H1 (cell line): ENCODE measurements around the gene TSG101. TPM values are rescaled to one million over a fixed set of nuclear protein-coding genes. Genes with fewer than 3 reads are reported as not detected.

Source experiments
- CTCF ChIA-PET: fragments of 300-600 bp; sonication (Branson Sonifier 250); formaldehyde crosslinking; loops from one replicate; lab custom pipeline; 2021; ENCODE audit not compliant: partially characterized antibody; lab: Charles Lee
- POLR2A ChIA-PET: fragments of 300-600 bp; sonication (Branson Sonifier 250); formaldehyde crosslinking; loops from one replicate; lab custom pipeline; 2021; ENCODE audit warnings: inconsistent platforms; ENCODE audit not compliant: partially characterized antibody; lab: Charles Lee
- DNase-seq, 2 experiments: peaks; one replicate each; pipeline versions ENCODE4 v3.0.0 to v3.0.0-alpha.2; 2010 to 2022; ENCODE audit warnings: low spot score in 2 of 2, low read depth in 1 of 2, mixed read lengths in 1 of 2
- FAIRE-seq: peaks from 2 replicates; lab custom pipeline; 2011; peaks lifted over from hg19 to GRCh38; lab: Jason Lieb, UNC
- H2AFZ ChIP-seq: 2 replicates; pipeline ENCODE4 v1.8.1; 2012; ENCODE audit warnings: low read length, inconsistent platforms
- H2AK5ac ChIP-seq: 2 replicates; pipeline ENCODE4 v1.6.1; 2013; ENCODE audit warnings: low read depth, low read length
- H2BK120ac ChIP-seq: replicated peaks from 2 replicates; pipeline ENCODE3; 2013; ENCODE audit warnings: low read depth, low read length, inconsistent platforms
- H2BK12ac ChIP-seq: 2 replicates; pipeline ENCODE4 v1.6.1; 2013; ENCODE audit warnings: low read depth, low read length
- H2BK15ac ChIP-seq: 2 replicates; pipeline ENCODE4 v1.6.1; 2013; ENCODE audit warnings: low read length
- H2BK20ac ChIP-seq: 2 replicates; pipeline ENCODE4 v1.6.1; 2013; ENCODE audit warnings: low read length
- H2BK5ac ChIP-seq: 2 replicates; pipeline ENCODE4 v1.6.1; 2013; ENCODE audit warnings: low read depth, low read length
- H3K14ac ChIP-seq: 2 replicates; pipeline ENCODE4 v1.6.1; 2013; ENCODE audit warnings: inconsistent platforms; ENCODE audit not compliant: insufficient read length
- H3K18ac ChIP-seq: 2 replicates; pipeline ENCODE4 v1.6.1; 2013; ENCODE audit warnings: low read length; ENCODE audit errors: extremely low read depth
- H3K23ac ChIP-seq: 2 replicates; pipeline ENCODE4 v1.6.1; 2013; ENCODE audit warnings: inconsistent platforms; ENCODE audit not compliant: insufficient read length
- H3K23me2 ChIP-seq: 2 replicates; pipeline ENCODE4 v1.6.1; 2013; ENCODE audit warnings: low read depth, low read length
- H3K27ac ChIP-seq: 2 replicates; pipeline ENCODE4 v1.6.1; 2011; ENCODE audit warnings: low read depth, low read length, inconsistent platforms
- H3K27me3 ChIP-seq, 4 experiments: replicated peaks in 1 of 4; 1 replicate in 1 of 4; 2 replicates in 3 of 4; pipeline versions ENCODE4 v1.6.1 to v1.8.1; 2011 to 2013; ENCODE audit warnings: low read length in 3 of 4, mild to moderate bottlenecking in 3 of 4, inconsistent platforms in 2 of 4, mixed read lengths in 2 of 4, moderate library complexity in 1 of 4; ENCODE audit not compliant: control insufficient read depth in 3 of 4, insufficient read depth in 3 of 4; ENCODE audit errors: extremely low read depth in 1 of 4
- H3K36me3 ChIP-seq, 4 experiments: 2 replicates each; pipeline versions ENCODE4 v1.6.1 to v1.8.1; 2011 to 2013; ENCODE audit warnings: mild to moderate bottlenecking in 4 of 4, low read length in 3 of 4, moderate library complexity in 2 of 4, control low read depth in 1 of 4, inconsistent platforms in 1 of 4; ENCODE audit not compliant: insufficient read depth in 4 of 4, control insufficient read depth in 2 of 4
- H3K4ac ChIP-seq: replicated peaks from 2 replicates; pipeline ENCODE3; 2013; ENCODE audit warnings: low read length, low read depth, mixed read lengths, inconsistent platforms; ENCODE audit not compliant: insufficient read length
- H3K4me1 ChIP-seq, 4 experiments: replicated peaks in 1 of 4; 1 replicate in 1 of 4; 2 replicates in 3 of 4; pipeline versions ENCODE4 v1.6.1 to v1.8.1; 2011 to 2013; ENCODE audit warnings: low read length in 3 of 4, inconsistent platforms in 2 of 4, mixed read lengths in 1 of 4; ENCODE audit not compliant: insufficient read depth in 4 of 4, control insufficient read depth in 3 of 4
- H3K4me2 ChIP-seq, 2 experiments: 2 replicates each; pipeline versions ENCODE4 v1.6.1 to v1.8.1; 2011 to 2013; ENCODE audit warnings: low read depth in 2 of 2, low read length in 2 of 2, control low read depth in 1 of 2, inconsistent platforms in 1 of 2, mild to moderate bottlenecking in 1 of 2; ENCODE audit not compliant: insufficient read depth in 1 of 2
- H3K4me3 ChIP-seq, 4 experiments: fragments of 200-600, 300-600 bp in 1 of 4; sonication (generic), shearing (Covaris generic), sonication (Bioruptor Twin) in 1 of 4; 2 replicates each; pipeline versions ENCODE4 v1.5.1 to v1.8.1; 2011 to 2016; ENCODE audit warnings: low read length in 4 of 4, low read depth in 3 of 4, control low read depth in 2 of 4, inconsistent platforms in 2 of 4, mild to moderate bottlenecking in 2 of 4, mixed read lengths in 1 of 4, moderate library complexity in 1 of 4; ENCODE audit not compliant: insufficient read depth in 2 of 4; ENCODE audit errors: extremely low read depth in 1 of 4
- H3K56ac ChIP-seq: replicated peaks from 2 replicates; pipeline ENCODE3; 2013; ENCODE audit warnings: low read depth, mild to moderate bottlenecking, mixed read lengths, low read length, inconsistent platforms; ENCODE audit not compliant: insufficient read length
- H3K79me1 ChIP-seq: 2 replicates; pipeline ENCODE4 v1.6.1; 2013; ENCODE audit warnings: low read depth, low read length, control low read depth
- H3K79me2 ChIP-seq, 2 experiments: 2 replicates each; pipeline versions ENCODE4 v1.6.1 to v1.8.1; 2012 to 2013; ENCODE audit warnings: low read length in 2 of 2, mild to moderate bottlenecking in 2 of 2, inconsistent platforms in 1 of 2; ENCODE audit not compliant: insufficient read depth in 2 of 2, control insufficient read depth in 1 of 2
- H3K9ac ChIP-seq, 4 experiments: replicated peaks in 1 of 4; 1 replicate in 1 of 4; 2 replicates in 3 of 4; pipeline versions ENCODE4 v1.6.1 to v1.8.1; 2011 to 2013; ENCODE audit warnings: low read depth in 3 of 4, low read length in 3 of 4, control low read depth in 2 of 4, mild to moderate bottlenecking in 2 of 4, moderate library complexity in 2 of 4, inconsistent platforms in 1 of 4; ENCODE audit errors: extremely low read depth in 1 of 4
- H3K9me3 ChIP-seq, 2 experiments: 2 replicates each; pipeline versions ENCODE4 v1.6.1 to v1.8.1; 2012 to 2013; ENCODE audit warnings: mild to moderate bottlenecking in 2 of 2, moderate library complexity in 2 of 2, control low read depth in 1 of 2, inconsistent platforms in 1 of 2, low read depth in 1 of 2, low read length in 1 of 2, mixed read lengths in 1 of 2; ENCODE audit not compliant: insufficient read depth in 2 of 2
- H4K20me1 ChIP-seq, 2 experiments: replicated peaks in 1 of 2; 2 replicates each; pipeline versions ENCODE3 to v1.8.1; 2011 to 2013; ENCODE audit warnings: inconsistent platforms in 2 of 2, low read length in 2 of 2, mild to moderate bottlenecking in 1 of 2; ENCODE audit not compliant: insufficient read depth in 2 of 2, control insufficient read depth in 1 of 2
- H4K5ac ChIP-seq: 2 replicates; pipeline ENCODE4 v1.6.1; 2013; ENCODE audit warnings: low read length, low read depth, mixed read lengths, inconsistent platforms; ENCODE audit not compliant: insufficient read length
- H4K8ac ChIP-seq: 2 replicates; pipeline ENCODE4 v1.8.0; 2013; ENCODE audit warnings: mild to moderate bottlenecking, moderate library complexity, low read length, inconsistent platforms; ENCODE audit not compliant: insufficient read depth; ENCODE audit errors: extremely low read depth
- H4K91ac ChIP-seq: replicated peaks from 2 replicates; pipeline ENCODE3; 2013; ENCODE audit warnings: low read length, mixed read lengths, inconsistent platforms; ENCODE audit not compliant: insufficient read length
- FOSL1 ChIP-seq: IDR thresholded peaks from 2 replicates; pipeline ENCODE4 v1.6.1; 2011; ENCODE audit warnings: mild to moderate bottlenecking, low read depth, low read length, moderate library complexity; ENCODE audit not compliant: insufficient read depth
- JUN ChIP-seq: IDR thresholded peaks from 2 replicates; pipeline ENCODE4 v1.6.1; 2011; ENCODE audit warnings: low read depth, mild to moderate bottlenecking, improper control_type of control experiment, low read length
- JUND ChIP-seq: IDR thresholded peaks from 2 replicates; pipeline ENCODE4 v1.6.1; 2011; ENCODE audit warnings: mild to moderate bottlenecking, improper control_type of control experiment, low read length
- KDM4A ChIP-seq: IDR thresholded peaks from one replicate; pipeline ENCODE4 v1.7.1; 2012; ENCODE audit warnings: low read depth, mild to moderate bottlenecking, moderate library complexity, low read length, inconsistent platforms; ENCODE audit not compliant: severe bottlenecking
- MAFK ChIP-seq: IDR thresholded peaks from 2 replicates; pipeline ENCODE4 v1.6.1; 2012; ENCODE audit warnings: low read depth, mild to moderate bottlenecking, improper control_type of control experiment, low read length
- POLR2A ChIP-seq, 2 experiments: IDR thresholded peaks; 1 replicate in 1 of 2; 2 replicates in 1 of 2; pipeline ENCODE4 v1.6.1; 2011; ENCODE audit warnings: low read depth in 2 of 2, low read length in 2 of 2, mild to moderate bottlenecking in 2 of 2; ENCODE audit errors: control extremely low read depth in 1 of 2
- RAD21 ChIP-seq, 2 experiments: IDR thresholded peaks in 1 of 2; conservative IDR thresholded peaks in 1 of 2; 2 replicates each; pipeline ENCODE4 v1.6.1; 2011; ENCODE audit warnings: low read depth in 2 of 2, low read length in 2 of 2, improper control_type of control experiment in 1 of 2, inconsistent platforms in 1 of 2, mild to moderate bottlenecking in 1 of 2, moderate library complexity in 1 of 2
- RXRA ChIP-seq: IDR thresholded peaks from 2 replicates; pipeline ENCODE4 v1.6.1; 2011; ENCODE audit warnings: low read depth, mild to moderate bottlenecking, low read length, moderate library complexity; ENCODE audit not compliant: insufficient read depth
- TAF1 ChIP-seq: IDR thresholded peaks from 2 replicates; pipeline ENCODE4 v1.6.1; 2011; ENCODE audit warnings: mild to moderate bottlenecking, low read depth, low read length
- TBP ChIP-seq: IDR thresholded peaks from 2 replicates; pipeline ENCODE4 v1.6.1; 2011; ENCODE audit warnings: low read depth, low read length, improper control_type of control experiment
- TEAD4 ChIP-seq: IDR thresholded peaks from 2 replicates; pipeline ENCODE4 v1.6.1; 2012; ENCODE audit warnings: low read depth, low read length, inconsistent platforms, mixed read lengths
- WGBS, 2 experiments: shearing (Covaris generic) in 1 of 2; methylation state at CpG; one replicate each; pipeline versions ENCODE4 v1.1.6 to v1.1.7; 2013 to 2015; ENCODE audit warnings: low lambda C conversion rate in 2 of 2, mixed read lengths in 2 of 2, inconsistent platforms in 1 of 2, low coverage in 1 of 2, missing lambda C conversion rate in 1 of 2; ENCODE audit not compliant: insufficient replicate concordance in 2 of 2, insufficient coverage in 1 of 2, insufficient read length in 1 of 2; ENCODE audit errors: extremely low coverage in 1 of 2, missing lambda C conversion rate in 1 of 2; 5-methylcytosine and 5-hydroxymethylcytosine counted together
- polyA plus RNA-seq, 7 experiments: library from polyadenylated mRNA; depleted of rRNA in 3 of 7; stranded (reverse) in 5 of 7; unstranded in 2 of 7; fragments of >200 nt in 5 of 7; fragments of 200-250 nt in 2 of 7; gene quantifications; 1 replicate in 5 of 7; 2 replicates in 1 of 7; 4 replicates in 1 of 7; pipeline versions ENCODE4 v1.2.1 to v1.2.3, GENCODE V29; 2011 to 2013; ENCODE audit warnings: missing spikeins in 2 of 7, mixed read lengths in 2 of 7
- total RNA-seq: library from RNA; stranded (reverse); fragmentation: NEBNext Ultra II Directional; extraction: Animal tissue kit (Norgen Biotek cat#: 25700); gene quantifications from 2 replicates; pipeline ENCODE4 v1.2.1, GENCODE V29; 2021
- TF ChIP-seq, protein P1 (sequence below): IDR thresholded peaks from 2 replicates; pipeline ENCODE4 v1.6.1; 2011; ENCODE audit warnings: low read length, improper control_type of control experiment

The TSG101 gene
- total and polyA plus RNA-seq, 2 of the 8 experiments (the other 6 are each of a cell fraction or from before 2014, with no cell fraction given), result 50.8 to 151 TPM

DNA sequence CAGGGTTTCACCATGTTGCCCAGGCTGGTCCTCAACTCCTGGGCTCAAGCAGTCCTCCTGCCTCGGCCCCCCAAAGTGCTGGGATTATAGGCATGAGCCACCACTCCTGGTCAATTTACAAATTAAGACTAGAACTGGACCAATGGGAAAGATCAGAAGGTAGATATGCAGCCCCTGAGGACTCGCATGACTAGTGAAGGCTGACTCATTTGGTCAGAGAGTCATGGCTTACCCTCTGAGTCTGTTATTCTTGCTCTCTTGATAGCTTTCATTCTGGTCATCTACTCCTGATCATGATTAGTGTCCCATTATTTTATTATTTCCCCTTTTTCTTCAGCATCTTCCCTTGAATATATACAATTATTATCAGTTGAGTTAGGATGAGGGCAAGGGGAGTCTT is 73.8 kb downstream of the TSG101 start:
- H3K36me3 ChIP-seq, result no peaks in the 10 kb centered on the region
- no peak overlapping the region for H2AFZ ChIP-seq
- no peaks in the 10 kb centered on the region for H4K20me1 ChIP-seq
- no peak overlapping the region for H3K27ac ChIP-seq
- no peak overlapping the region for H3K18ac ChIP-seq
- H2BK120ac ChIP-seq, result no peak overlapping the region
- no peak overlapping the region for H2AK5ac ChIP-seq
- WGBS, 2 experiments, result 80% methylated on average over 2 of the region's 2 CpGs; no CpG with 5 or more reads in 1 of the 2 experiments
- no peak overlapping the region for H3K56ac ChIP-seq
- ChIA-PET POLR2A (interaction anchor here (0.6 to 1.7 kb wide), 2 partner anchors 73 to 80 kb away, joined by 4 read pairs; partner anchors contain the start of gene TSG101), CTCF (interaction anchor here (0.7 to 0.9 kb wide), 2 partner anchors 14 to 335 kb away, joined by 3 to 4 read pairs; no protein-coding TSS in a partner anchor)
- H3K79me2 ChIP-seq, result no peaks in the 10 kb centered on the region
- no peaks in the 10 kb centered on the region for H3K27me3 ChIP-seq
- H3K4me3 ChIP-seq, result no peak overlapping the region
- no peak overlapping the region for H3K14ac ChIP-seq
- DNase-seq (no peak), FAIRE-seq (no peak)
- no peaks in the 10 kb centered on the region for H3K4me1 ChIP-seq
- no peak overlapping the region for H2BK15ac ChIP-seq
- no peak overlapping the region for H3K4me2 ChIP-seq
- no peak overlapping the region for H2BK5ac ChIP-seq
- H4K5ac ChIP-seq, result no peak overlapping the region
- no peak overlapping the region for H3K23ac ChIP-seq
- H3K9ac ChIP-seq, result no peak overlapping the region
- no peaks in the 10 kb centered on the region for H3K9me3 ChIP-seq
- no peak overlapping the region for H4K8ac ChIP-seq
- no peak overlapping the region for H2BK20ac ChIP-seq
- no peaks in the 10 kb centered on the region for H3K23me2 ChIP-seq
- no peak overlapping the region for H2BK12ac ChIP-seq
- H3K4ac ChIP-seq, result no peak overlapping the region
- H4K91ac ChIP-seq, result no peak overlapping the region
- no peaks in the 10 kb centered on the region for H3K79me1 ChIP-seq
- TF ChIP-seq KDM4A, result no peak
- no peak for TF ChIP-seq TBP
- TF ChIP-seq JUN, result no peak
- no peak for TF ChIP-seq TEAD4
- no peak for TF ChIP-seq JUND
- TF ChIP-seq MAFK, result no peak
- no peak for TF ChIP-seq POLR2A (IDR thresholded peaks at IDR 0.05; ENCODE audit: control extremely low read depth in 1 of 2, low read depth in 2 of 2, low read length in 2 of 2)
- TF ChIP-seq RXRA, result no peak
- TF ChIP-seq, protein P1, sequence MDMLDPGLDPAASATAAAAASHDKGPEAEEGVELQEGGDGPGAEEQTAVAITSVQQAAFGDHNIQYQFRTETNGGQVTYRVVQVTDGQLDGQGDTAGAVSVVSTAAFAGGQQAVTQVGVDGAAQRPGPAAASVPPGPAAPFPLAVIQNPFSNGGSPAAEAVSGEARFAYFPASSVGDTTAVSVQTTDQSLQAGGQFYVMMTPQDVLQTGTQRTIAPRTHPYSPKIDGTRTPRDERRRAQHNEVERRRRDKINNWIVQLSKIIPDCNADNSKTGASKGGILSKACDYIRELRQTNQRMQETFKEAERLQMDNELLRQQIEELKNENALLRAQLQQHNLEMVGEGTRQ, result no peak
- TF ChIP-seq RAD21 (IDR thresholded peaks at IDR 0.05 in 1 of 2, conservative IDR thresholded peaks at IDR 0.05 in 1 of 2; ENCODE audit: low read depth in 2 of 2, low read length in 2 of 2), result no peak
- TF ChIP-seq TAF1, result no peak
- TF ChIP-seq FOSL1, result no peak
